Pancreas (tissue), 10 donors: Measurements from ENCODE around the gene GRAMD1C. TPM values are rescaled to one million over a fixed set of nuclear protein-coding genes. Genes with fewer than 3 reads are reported as not detected.

ENCODE experiments used
- ATAC-seq, 4 donors: fragments of 200-7000 bp; cut with Tn5 transposase; one replicate each; pipeline versions ENCODE4 v1.8.0 to v1.9.1; 2020; ENCODE audit warnings: mild to moderate bottlenecking in 4 of 4, moderate library complexity in 4 of 4
- DNase-seq, 6 donors: peaks; one replicate each; pipeline ENCODE4 v3.0.0-alpha.2; 2020
- FAIRE-seq: peaks from 2 replicates; lab custom pipeline; 2012; peaks lifted over from hg19 to GRCh38; lab: Jason Lieb, UNC
- H3K27ac ChIP-seq, 4 donors: fragments of 200-600 bp; sonication (generic); 1 replicate in 3 of 4; 2 replicates in 1 of 4; pipeline versions ENCODE4 v1.5.0 to v1.8.0; 2020
- H3K27me3 ChIP-seq, 4 donors: fragments of 200-600 bp; one replicate each; pipeline ENCODE4 v1.8.0; 2021
- H3K36me3 ChIP-seq, 3 donors: fragments of 200-600 bp; sonication (generic) in 1 of 3; one replicate each; pipeline versions ENCODE4 v1.5.0 to v1.8.0; 2020 to 2021
- H3K4me1 ChIP-seq, 3 donors: fragments of 200-600 bp; one replicate each; pipeline ENCODE4 v1.8.0; 2021
- H3K4me3 ChIP-seq, 4 donors: fragments of 200-600 bp; sonication (generic) in 2 of 4; one replicate each; pipeline versions ENCODE4 v1.5.0 to v1.8.0; 2020 to 2021
- H3K9me3 ChIP-seq, 4 donors: fragments of 200-600 bp; one replicate each; pipeline ENCODE4 v1.8.0; 2021
- WGBS, 2 donors: extraction: QIAGEN DNeasy Blood & Tissue Kit; methylation state at CpG; one replicate each; pipeline ENCODE4 v1.1.7; 2013; 5-methylcytosine and 5-hydroxymethylcytosine counted together
- intact Hi-C, 3 donors: fragments of 100-400 bp; cut with DNase I; formaldehyde crosslinking; loops; one replicate each; pipeline versions ENCODE4 v1.11.1 to v1.14.2; 2022
- polyA plus RNA-seq, 2 donors: library from polyadenylated mRNA; stranded (reverse); fragments of 200-250 nt; gene quantifications; one replicate each; pipeline ENCODE4 v1.2.3, GENCODE V29; 2013
- total RNA-seq, 6 donors: library from RNA; stranded (reverse); fragmentation: NEBNext Ultra II Directional in 4 of 6; extraction: Animal tissue kit (Norgen Biotek cat#: 25700) in 4 of 6; gene quantifications; one replicate each; pipeline versions ENCODE4 v1.2.1 to v1.2.4, GENCODE V29; 2021 to 2023
- TF ChIP-seq, protein P1 (sequence below), 4 donors: fragments of 200-600 bp; sonication (generic) in 3 of 4; IDR thresholded peaks; one replicate each; pipeline versions ENCODE4 v1.5.0 to v1.8.0; 2021; ENCODE audit warnings: antibody characterized with exemption in 4 of 4
- donor health status: healthy with polysubstance abuse.
- donor health status: DM: no; HTN: no; CAD: no; lungs with moderate emphysema.
- donor health status: DM: no; HTN: no; CAD: no.
- donor health status: control.
- donor health status: control.
- donor health status: Bipolar disorder and iron deficiency.
- donor health status: DM: yes; HTN: yes; CAD: no.
- donor health status: DM: no; HTN: no; CAD: no.
- donor health status: DM: no; HTN: no; CAD: no.
- donor health status: DM: yes; HTN: yes; CAD: no.

Gene GRAMD1C
- total and polyA plus RNA-seq, 8 donors, result 6.2 to 21.7 (median 9.1) TPM

DNA sequence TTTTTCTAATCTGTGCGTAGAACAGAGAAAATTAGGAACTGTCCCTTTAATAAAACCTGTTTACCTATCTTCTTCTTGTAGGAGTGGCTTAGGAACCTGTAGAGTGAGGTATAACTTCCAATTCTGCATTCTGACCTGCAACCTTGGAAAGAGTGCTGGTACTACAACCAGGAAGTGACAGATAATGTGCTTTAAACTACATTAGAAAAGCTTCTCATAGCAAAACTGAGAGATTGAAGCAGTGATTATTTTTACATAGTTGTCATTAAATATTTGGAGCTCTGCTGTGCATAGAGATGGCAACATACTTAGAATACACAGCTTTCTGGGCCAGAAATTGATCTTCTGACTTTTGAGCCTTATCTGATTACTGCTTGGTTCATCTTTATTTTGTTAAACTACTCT, 58.8 kb downstream of the GRAMD1C start:
- Histone ChIP-seq H3K36me3 (no peaks in the 10 kb centered on the region), H3K9me3 (no peaks in the 10 kb centered on the region), H3K27me3 (no peaks in the 10 kb centered on the region), H3K4me3 (peak overlapping the region; percentile 5 to 40 (median 32)), H3K27ac (peak overlapping the region; percentile 43 to 83 (median 74)), H3K4me1 (peaks cover 3 to 8% (median 8%) of the 10 kb centered on the region in 3 donors)
- no peak for FAIRE-seq
- ATAC-seq, result peak; percentile 99 to 100 (median 99)
- 9 to 11% methylated on average over 1 of the region's 1 CpG for WGBS, 2 donors
- TF ChIP-seq, protein P1, sequence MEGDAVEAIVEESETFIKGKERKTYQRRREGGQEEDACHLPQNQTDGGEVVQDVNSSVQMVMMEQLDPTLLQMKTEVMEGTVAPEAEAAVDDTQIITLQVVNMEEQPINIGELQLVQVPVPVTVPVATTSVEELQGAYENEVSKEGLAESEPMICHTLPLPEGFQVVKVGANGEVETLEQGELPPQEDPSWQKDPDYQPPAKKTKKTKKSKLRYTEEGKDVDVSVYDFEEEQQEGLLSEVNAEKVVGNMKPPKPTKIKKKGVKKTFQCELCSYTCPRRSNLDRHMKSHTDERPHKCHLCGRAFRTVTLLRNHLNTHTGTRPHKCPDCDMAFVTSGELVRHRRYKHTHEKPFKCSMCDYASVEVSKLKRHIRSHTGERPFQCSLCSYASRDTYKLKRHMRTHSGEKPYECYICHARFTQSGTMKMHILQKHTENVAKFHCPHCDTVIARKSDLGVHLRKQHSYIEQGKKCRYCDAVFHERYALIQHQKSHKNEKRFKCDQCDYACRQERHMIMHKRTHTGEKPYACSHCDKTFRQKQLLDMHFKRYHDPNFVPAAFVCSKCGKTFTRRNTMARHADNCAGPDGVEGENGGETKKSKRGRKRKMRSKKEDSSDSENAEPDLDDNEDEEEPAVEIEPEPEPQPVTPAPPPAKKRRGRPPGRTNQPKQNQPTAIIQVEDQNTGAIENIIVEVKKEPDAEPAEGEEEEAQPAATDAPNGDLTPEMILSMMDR (IDR thresholded peaks at IDR 0.05), result no peak
- peak in 3 of 6 donors; percentile 30 to 53 (median 44) for DNase-seq
- intact Hi-C loops, result no loop called here

DNA sequence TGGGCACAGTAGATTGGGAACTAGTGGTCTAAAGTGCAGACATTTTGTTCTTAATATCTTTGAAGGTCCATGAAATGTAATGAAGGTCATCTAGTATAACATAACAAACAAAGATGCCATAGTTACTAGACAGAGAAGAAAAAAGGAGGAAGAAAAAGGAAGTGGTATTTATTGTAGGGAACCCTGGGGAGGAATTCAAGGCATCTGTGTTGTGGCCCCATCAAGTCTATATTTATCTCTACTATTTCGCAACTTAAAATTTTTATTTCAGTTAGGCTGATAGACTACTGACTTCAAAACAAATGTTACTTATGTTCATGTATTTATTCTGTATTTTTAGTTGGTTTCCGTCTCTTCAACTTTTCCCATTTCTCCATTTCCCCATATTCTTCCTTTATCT, 60.3 kb downstream of the GRAMD1C start:
- H3K4me1 ChIP-seq, result peaks cover 3 to 8% (median 8%) of the 10 kb centered on the region in 3 donors
- no peak overlapping the region for H3K27ac ChIP-seq
- DNase-seq (no peak), FAIRE-seq (peak; percentile 57), ATAC-seq (peak in 1 of 4 donors; percentile 4)
- H3K36me3 ChIP-seq, result peaks cover 0 to 2% (median 0%) of the 10 kb centered on the region in 3 donors
- no peaks in the 10 kb centered on the region for H3K9me3 ChIP-seq
- H3K27me3 ChIP-seq, result no peaks in the 10 kb centered on the region
- WGBS, 2 donors, result 42 to 51% methylated on average over 2 of the region's 2 CpGs
- intact Hi-C loops, result no loop called here
- H3K4me3 ChIP-seq, result peak overlapping the region in 3 of 4 donors; percentile 5 to 40 (median 37)
- TF ChIP-seq, protein P1 (IDR thresholded peaks at IDR 0.05), result no peak

DNA sequence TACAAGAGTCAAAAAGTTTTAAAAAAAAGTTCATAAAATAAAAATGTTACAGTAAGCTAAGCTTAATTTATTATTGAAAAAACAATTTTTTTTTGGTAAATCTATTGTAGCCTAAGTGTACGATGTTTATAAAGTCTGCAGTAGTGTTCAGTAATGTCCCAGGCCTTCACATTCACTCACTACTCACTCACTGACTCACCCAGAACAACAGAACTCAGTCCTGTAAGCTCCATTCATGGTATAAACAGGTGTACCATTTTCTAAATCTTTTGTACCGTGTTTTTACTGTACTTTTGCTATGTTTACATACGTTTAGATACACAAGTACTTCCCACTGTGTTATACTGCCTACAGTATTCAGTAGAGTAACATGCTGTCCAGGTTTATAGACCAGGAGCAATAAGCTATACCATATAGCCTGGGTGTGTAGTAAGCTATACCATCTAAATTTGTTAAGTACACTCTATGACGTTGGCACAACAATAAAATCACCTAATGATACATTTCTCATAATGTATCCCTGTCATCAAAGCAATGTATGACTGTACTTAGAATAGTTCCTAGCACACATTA, 68.1 kb downstream of the GRAMD1C start:
- FAIRE-seq (no peak), ATAC-seq (no peak), DNase-seq (no peak)
- no peak overlapping the region for H3K4me3 ChIP-seq
- 86 to 87% methylated on average over 4 of the region's 4 CpGs for WGBS, 2 donors
- H3K27me3 ChIP-seq, result no peaks in the 10 kb centered on the region
- no peaks in the 10 kb centered on the region for H3K4me1 ChIP-seq
- no peaks in the 10 kb centered on the region for H3K9me3 ChIP-seq
- no peak overlapping the region for H3K27ac ChIP-seq
- intact Hi-C loops, result loop anchor here in 1 of 3 donors (10.0 kb wide), 1 partner anchor 62 kb away; no protein-coding TSS in a partner anchor
- H3K36me3 ChIP-seq, result peaks cover 0 to 11% (median 0%) of the 10 kb centered on the region in 3 donors
- TF ChIP-seq, protein P1 (IDR thresholded peaks at IDR 0.05), result no peak

DNA sequence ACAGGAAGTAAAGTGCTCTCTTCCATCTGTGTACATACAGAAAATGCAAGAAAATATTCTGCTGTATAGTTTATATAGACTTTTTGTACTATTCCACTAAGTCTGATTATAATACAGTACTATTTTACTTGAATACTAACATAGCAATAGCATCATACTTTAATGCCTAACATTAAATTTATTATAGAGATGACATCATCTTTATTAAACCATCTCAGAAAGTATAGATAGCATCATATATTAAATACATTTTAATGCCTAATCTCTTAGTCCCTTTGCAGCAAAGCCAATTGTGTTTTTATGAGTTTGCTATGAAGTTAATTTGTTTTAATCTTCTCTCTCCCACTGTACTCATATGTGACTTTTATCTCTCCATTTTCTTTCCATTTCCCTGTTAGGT, 69.5 kb downstream of the GRAMD1C start:
- no peak overlapping the region for H3K4me3 ChIP-seq
- TF ChIP-seq, protein P1 (IDR thresholded peaks at IDR 0.05), result no peak
- H3K9me3 ChIP-seq, result no peaks in the 10 kb centered on the region
- H3K4me1 ChIP-seq, result no peaks in the 10 kb centered on the region
- FAIRE-seq, result no peak
- ATAC-seq, result no peak
- intact Hi-C loops, result loop anchor here in 1 of 3 donors (10.0 kb wide), 1 partner anchor 63 kb away; no protein-coding TSS in a partner anchor
- no peak for DNase-seq
- no peak overlapping the region for H3K27ac ChIP-seq
- H3K36me3 ChIP-seq, result peaks cover 0 to 11% (median 0%) of the 10 kb centered on the region in 3 donors
- no peaks in the 10 kb centered on the region for H3K27me3 ChIP-seq

DNA sequence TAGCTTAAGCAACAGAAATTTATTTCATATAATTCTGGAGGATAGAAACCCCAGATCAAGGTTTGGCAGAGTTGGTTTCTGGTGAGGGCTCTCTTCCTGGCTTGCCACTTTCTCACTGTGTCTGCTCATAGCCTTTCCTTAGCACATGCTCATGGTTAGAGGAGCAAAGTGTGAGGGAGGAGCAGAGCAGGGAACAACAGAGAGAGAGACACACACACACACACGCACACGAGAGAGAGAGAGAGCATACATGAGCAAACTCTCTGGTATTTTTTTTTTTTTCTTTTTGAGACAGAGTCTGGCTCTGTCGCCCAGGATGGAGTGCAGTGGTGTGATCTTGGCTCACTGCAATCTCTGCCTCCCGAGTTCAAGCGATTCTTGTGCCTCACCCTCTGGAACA, 72.4 kb downstream of the GRAMD1C start:
- no peaks in the 10 kb centered on the region for H3K9me3 ChIP-seq
- ATAC-seq (no peak), FAIRE-seq (no peak), DNase-seq (no peak)
- WGBS, 2 donors, result 53 to 70% methylated on average over 4 to 5 of the region's 5 CpGs
- intact Hi-C loops, result loop anchor here in 1 of 3 donors (10.0 kb wide), 2 partner anchors 66 to 176 kb away; no protein-coding TSS in a partner anchor
- no peak overlapping the region for H3K4me3 ChIP-seq
- no peak overlapping the region for H3K27ac ChIP-seq
- no peaks in the 10 kb centered on the region for H3K4me1 ChIP-seq
- no peaks in the 10 kb centered on the region for H3K27me3 ChIP-seq
- TF ChIP-seq, protein P1 (IDR thresholded peaks at IDR 0.05), result no peak
- no peaks in the 10 kb centered on the region for H3K36me3 ChIP-seq
